ENCODE results near the gene PABPC1L.

PABPC1L gene

GRCh38 chr20:44976698-44977097 is 66.8 kb downstream of the PABPC1L start:
- H3K27me3 ChIP-seq (replicated peaks; ENCODE audit: control insufficient read depth, insufficient read depth, low read length): no peaks in the 10 kb centered on the region
- H3K4me3 ChIP-seq (replicated peaks; ENCODE audit: low read depth, low read length): no peak overlapping the region
- TF ChIP-seq CTCF (IDR thresholded peaks at IDR 0.05; ENCODE audit: insufficient read depth, low read length, poor library complexity, severe bottlenecking): no peak
- DNase-seq (ENCODE audit: extremely low read depth, insufficient read length): no peak
- H3K36me3 ChIP-seq (ENCODE audit: control insufficient read depth, insufficient read depth, low read length): peaks cover 8% of the 10 kb centered on the region

- no peak overlapping the region; the same call in 1 of the 2 replicates for H3K4me3 ChIP-seq (replicated peaks; ENCODE audit: low read depth, low read length)
Measured at GRCh38 chr20:44979090-44979621, 69.3 kb downstream of the PABPC1L start.

GRCh38 chr20:44981736-44982406 is 72.0 kb downstream of the PABPC1L start:
- Histone ChIP-seq H3K4me3 (replicated peaks; ENCODE audit: low read depth, low read length) (no peak overlapping the region), H3K27me3 (replicated peaks; ENCODE audit: control insufficient read depth, insufficient read depth, low read length) (no peaks in the 10 kb centered on the region), H3K36me3 (ENCODE audit: control insufficient read depth, insufficient read depth, low read length) (peaks cover 13% of the 10 kb centered on the region)
- DNase-seq (ENCODE audit: extremely low read depth, insufficient read length): no peak
- TF ChIP-seq CTCF (IDR thresholded peaks at IDR 0.05; ENCODE audit: insufficient read depth, low read length, poor library complexity, severe bottlenecking): no peak

More at GRCh38 chr20:44979090-44979621, 69.3 kb downstream of the PABPC1L start:
- peak; percentile 74 for DNase-seq (ENCODE audit: extremely low read depth, insufficient read length)
- TF ChIP-seq CTCF (IDR thresholded peaks at IDR 0.05; ENCODE audit: insufficient read depth, low read length, poor library complexity, severe bottlenecking): no peak
- Histone ChIP-seq H3K36me3 (ENCODE audit: control insufficient read depth, insufficient read depth, low read length) (peaks cover 14% of the 10 kb centered on the region), H3K27me3 (replicated peaks; ENCODE audit: control insufficient read depth, insufficient read depth, low read length) (no peaks in the 10 kb centered on the region)

- H3K4me3 ChIP-seq (replicated peaks; ENCODE audit: low read depth, low read length): no peak overlapping the region
- H3K27me3 ChIP-seq (replicated peaks; ENCODE audit: control insufficient read depth, insufficient read depth, low read length): no peaks in the 10 kb centered on the region
- no peak for TF ChIP-seq CTCF (IDR thresholded peaks at IDR 0.05; ENCODE audit: insufficient read depth, low read length, poor library complexity, severe bottlenecking)
- H3K36me3 ChIP-seq (ENCODE audit: control insufficient read depth, insufficient read depth, low read length): peaks cover 13% of the 10 kb centered on the region
- no peak for DNase-seq (ENCODE audit: extremely low read depth, insufficient read length)
Measured at GRCh38 chr20:44983093-44983674, 73.3 kb downstream of the PABPC1L start.

- H3K36me3 ChIP-seq (ENCODE audit: control insufficient read depth, insufficient read depth, low read length): peaks cover 3% of the 10 kb centered on the region
- no peak for TF ChIP-seq CTCF (IDR thresholded peaks at IDR 0.05; ENCODE audit: insufficient read depth, low read length, poor library complexity, severe bottlenecking)
- H3K4me3 ChIP-seq (replicated peaks; ENCODE audit: low read depth, low read length): no peak overlapping the region
- no peak for DNase-seq (ENCODE audit: extremely low read depth, insufficient read length)
- H3K27me3 ChIP-seq (replicated peaks; ENCODE audit: control insufficient read depth, insufficient read depth, low read length): no peaks in the 10 kb centered on the region
Measured at GRCh38 chr20:44988631-44989171, 78.8 kb downstream of the PABPC1L start.

Measured in GM06990 (cell line).